Jurkat, Clone E6-1 (cell line): Measurements from ENCODE around the gene TAC3.
"Not testable (repeated sequence)": the region's sequence is repeated elsewhere in the genome, so short reads cannot be mapped to it uniquely, and the experiment has no call there.

Experiments used
- DNase-seq: peaks from one replicate; pipeline ENCODE4 v3.0.0-alpha.2; 2011; ENCODE audit warnings: low read depth, low spot score
- H3K4me3 ChIP-seq: 2 replicates; pipeline ENCODE4 v1.5.1; 2011; ENCODE audit warnings: mild to moderate bottlenecking, low read length, control low read depth, moderate library complexity

The TAC3 gene

DNA sequence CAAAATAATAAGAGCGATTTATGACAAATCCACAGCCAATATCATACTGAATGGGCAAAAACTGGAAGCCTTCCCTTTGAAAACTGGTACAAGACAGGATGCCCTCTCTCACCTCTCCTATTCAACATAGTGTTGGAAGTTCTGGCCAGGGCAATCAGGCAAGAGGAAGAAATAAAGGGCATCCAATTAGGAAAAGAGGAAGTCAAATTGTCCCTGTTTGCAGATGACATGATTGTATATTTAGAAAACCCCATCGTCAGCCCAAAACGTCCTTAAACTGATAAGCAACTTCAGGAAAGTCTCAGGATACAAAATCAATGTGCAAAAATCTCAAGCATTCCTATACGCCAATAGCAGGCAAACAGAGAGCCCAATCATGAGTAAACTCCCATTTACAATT, 54.1 kb downstream of the TAC3 start:
- DNase-seq, H3K4me3 ChIP-seq: not testable (repeated sequence)
